ENCODE results near the gene TNFAIP6. TPM values are rescaled to one million over a fixed set of nuclear protein-coding genes. Genes with fewer than 3 reads are reported as not detected.

Gene TNFAIP6
- polyA plus RNA-seq, 3 donors, result 0.38 to 110 (median 7.2) TPM

DNA sequence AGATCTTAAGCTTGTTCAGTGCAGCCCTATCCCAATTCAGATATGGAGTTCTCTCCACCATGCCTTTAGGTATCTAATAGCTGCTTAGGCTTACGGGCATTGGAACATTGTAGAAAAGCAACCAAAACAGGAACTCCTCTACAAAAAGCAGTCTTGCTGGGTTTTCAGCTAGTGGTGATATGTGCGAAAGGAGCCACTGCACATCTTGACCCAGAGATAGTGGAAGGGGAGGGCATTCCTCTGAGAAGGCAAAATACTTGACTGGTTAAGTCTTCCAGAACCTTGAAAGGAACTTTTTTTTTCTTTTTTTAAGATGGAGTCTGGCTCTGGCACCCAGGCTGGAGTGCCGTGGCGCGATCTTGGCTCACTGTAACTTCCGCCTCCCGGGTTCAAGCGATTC is 2.6 kb upstream of the TNFAIP6 start:
- H3K27ac ChIP-seq (ENCODE audit: low read depth, low read length), result no peak overlapping the region
- 86 to 99% (median 95%) methylated on average over 8 of the region's 8 CpGs for WGBS, 3 donors

DNA sequence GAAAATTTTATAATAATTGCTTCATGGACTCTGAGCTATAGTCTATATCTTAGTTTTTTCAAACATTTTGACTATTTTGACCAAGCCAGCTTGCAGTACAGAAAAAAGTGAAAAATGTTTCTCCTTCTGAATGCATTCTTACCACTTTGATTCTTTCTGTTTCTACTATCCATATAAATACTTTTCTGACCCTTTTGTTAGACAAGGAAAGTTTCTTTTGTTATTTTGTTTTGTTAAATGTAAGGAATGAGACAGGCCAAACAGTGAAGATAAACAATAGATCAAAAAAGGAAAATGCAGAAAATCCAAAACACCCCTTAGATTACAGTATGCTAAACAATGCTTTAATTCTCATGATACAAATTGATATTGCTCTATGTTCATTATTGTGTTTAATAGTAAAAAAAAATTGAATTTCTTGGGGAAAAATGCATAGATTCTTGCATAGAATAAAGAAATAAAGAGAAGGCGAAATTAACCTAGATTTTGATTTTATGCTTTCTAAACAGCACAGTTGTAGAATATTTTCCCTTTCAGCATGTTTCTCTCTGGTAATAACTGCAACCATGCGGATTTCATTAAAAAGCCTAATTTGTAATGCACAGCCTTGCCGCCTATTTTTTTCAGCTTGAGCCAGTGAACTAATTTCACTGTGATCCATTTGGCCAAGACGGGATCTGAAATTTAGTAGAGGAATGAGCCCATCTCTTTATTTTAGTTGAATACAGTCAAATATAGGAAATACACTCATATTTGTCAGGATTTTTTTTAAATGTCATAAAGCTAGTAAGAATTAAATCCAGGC is 976 bp downstream of the TNFAIP6 start:
- H3K27ac ChIP-seq (ENCODE audit: low read depth, low read length), result no peak overlapping the region
- 74 to 83% (median 79%) methylated on average over 4 of the region's 4 CpGs for WGBS, 3 donors

DNA sequence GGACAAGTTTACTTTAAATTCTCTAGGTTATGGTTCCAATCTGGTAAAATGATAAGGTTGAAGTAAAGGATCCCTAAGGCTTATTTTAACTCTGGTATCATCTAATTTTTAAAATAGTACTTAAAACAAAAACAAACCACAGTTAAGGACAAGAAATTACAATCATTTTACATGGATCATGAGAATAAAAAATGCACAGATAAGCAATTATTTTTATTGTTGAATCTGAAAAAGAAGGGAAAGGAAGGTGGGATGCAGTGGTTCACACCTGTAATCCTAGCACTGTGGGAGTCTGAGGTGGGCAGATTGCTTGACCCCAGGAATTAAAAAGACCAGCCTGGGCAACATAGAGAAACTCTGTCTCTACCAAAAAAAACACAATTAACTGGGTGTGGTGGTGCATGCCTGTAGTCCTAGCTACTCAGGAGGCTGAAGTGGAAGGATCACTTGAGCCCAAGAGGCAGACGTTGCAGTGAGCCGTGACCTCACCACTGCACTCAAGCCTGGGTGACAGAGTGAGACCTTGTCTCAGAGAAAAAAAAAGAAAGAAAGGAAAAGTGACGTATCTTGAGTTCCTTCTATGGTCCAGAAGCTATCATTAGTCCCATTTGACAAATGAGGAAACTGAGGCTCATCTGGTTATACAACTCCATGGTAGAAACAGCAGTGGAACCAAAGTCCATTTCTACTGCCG is 2.5 kb downstream of the TNFAIP6 start:
- WGBS, 3 donors, result 83 to 90% (median 89%) methylated on average over 4 of the region's 4 CpGs
- H3K27ac ChIP-seq (ENCODE audit: low read depth, low read length), result no peak overlapping the region

DNA sequence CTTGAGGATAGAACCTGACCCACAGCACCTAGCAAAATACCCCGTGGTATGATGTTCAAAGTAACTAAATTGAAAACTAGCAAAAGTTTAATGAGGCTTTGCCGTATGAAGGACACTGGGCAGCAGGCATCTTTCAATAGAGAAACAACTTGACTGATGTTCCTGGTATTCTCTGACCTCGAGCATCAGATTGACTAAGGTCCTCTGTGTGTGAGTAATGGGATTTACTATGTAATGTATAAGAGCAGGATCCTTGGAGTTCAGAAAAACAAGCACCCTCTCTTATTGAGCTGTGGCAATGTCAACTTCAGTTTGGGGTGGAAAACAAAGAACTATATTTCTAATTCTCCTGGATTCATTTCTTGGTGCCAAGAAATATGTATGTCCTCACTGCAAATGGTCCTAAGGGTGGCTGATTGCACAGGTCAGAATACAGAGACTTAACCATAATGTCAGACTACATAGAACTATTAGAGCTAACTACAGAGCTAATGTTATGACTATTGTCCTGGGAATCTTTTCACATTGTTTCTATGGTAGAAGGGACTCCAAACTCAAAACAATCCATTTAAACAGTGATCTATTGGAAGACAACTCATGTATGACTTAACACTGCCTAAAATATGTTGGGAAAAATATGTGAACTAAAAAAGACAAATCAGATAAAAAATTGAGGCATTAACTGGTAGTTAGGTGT is 4.4 kb downstream of the TNFAIP6 start:
- WGBS, 3 donors, result 72 to 85% (median 78%) methylated on average over 3 of the region's 3 CpGs
- no peak overlapping the region for H3K27ac ChIP-seq (ENCODE audit: low read depth, low read length)

DNA sequence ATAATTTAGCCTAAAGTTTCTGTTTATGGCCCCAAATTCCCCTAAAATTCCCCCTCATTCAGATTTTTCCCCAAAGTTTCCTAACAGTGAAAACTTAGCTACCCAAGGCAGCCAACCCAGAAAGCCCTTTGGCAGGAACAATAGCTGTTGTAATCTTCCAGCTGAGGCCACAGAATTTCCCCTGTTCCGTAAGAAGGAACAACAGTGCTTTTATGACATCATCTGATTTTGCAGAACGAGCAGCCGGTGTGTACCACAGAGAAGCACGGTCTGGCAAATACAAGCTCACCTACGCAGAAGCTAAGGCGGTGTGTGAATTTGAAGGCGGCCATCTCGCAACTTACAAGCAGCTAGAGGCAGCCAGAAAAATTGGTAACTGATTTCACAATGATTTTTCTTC is 6.3 kb downstream of the TNFAIP6 start:
- 34 to 75% (median 43%) methylated on average over 8 of the region's 8 CpGs for WGBS, 3 donors
- H3K27ac ChIP-seq (ENCODE audit: low read depth, low read length), result no peak overlapping the region

DNA sequence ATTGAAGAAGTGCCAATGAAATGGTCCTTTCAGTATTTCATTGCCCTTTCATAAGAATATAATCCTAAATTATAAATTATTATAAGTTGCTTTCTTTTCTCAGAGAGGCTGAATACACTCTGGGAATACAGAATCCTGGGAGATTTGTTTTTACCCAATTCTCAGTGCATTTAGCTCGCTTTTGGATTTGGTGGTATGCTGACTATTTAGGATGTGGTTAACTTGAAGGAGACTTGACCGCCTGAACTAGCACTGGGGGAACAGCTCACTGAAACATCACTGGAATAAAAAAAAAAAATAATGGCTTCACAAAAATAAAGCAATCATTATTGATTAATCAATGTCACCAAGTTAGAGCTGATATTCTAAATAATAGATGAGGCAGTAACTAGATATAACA is 10.2 kb downstream of the TNFAIP6 start:
- no peak overlapping the region for H3K27ac ChIP-seq (ENCODE audit: low read depth, low read length)
- 83 to 89% (median 85%) methylated on average over 2 of the region's 2 CpGs for WGBS, 3 donors

DNA sequence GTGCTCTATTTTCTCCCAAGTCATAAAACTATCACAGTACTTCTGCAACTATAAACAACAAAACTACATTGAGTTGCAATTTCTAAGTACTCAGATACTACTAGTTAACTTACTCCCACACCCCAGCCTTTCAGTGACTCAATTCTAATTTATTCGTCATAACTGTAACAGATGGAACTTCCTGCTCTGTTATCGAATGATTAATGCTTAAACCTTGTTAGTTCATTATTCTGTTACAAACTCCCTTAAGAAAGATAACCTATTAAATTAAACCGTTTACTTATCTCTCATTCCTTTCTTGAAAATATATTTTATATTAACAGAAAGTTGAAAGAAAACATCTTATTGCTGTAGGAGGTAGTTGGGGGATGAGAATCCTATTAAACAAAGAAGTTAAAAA is 17.0 kb downstream of the TNFAIP6 start:
- H3K27ac ChIP-seq (ENCODE audit: low read depth, low read length), result no peak overlapping the region
- WGBS, 3 donors, result 20 to 31% (median 26%) methylated on average over 3 of the region's 3 CpGs

DNA sequence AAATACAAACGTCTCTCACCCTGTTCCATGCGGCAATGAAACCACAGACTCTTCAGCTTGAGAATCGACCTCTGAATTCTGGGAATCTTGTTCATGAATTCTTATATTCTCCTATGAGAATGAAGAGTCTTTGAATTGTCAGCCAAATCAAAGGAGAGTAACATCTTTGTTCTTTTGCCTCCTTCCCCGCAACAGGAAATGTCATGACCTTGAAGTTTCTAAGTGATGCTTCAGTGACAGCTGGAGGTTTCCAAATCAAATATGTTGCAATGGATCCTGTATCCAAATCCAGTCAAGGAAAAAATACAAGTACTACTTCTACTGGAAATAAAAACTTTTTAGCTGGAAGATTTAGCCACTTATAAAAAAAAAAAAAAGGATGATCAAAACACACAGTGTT is 21.8 kb downstream of the TNFAIP6 start:
- no peak overlapping the region for H3K27ac ChIP-seq (ENCODE audit: low read depth, low read length)
- 68 to 81% (median 75%) methylated on average over 4 of the region's 4 CpGs for WGBS, 3 donors

DNA sequence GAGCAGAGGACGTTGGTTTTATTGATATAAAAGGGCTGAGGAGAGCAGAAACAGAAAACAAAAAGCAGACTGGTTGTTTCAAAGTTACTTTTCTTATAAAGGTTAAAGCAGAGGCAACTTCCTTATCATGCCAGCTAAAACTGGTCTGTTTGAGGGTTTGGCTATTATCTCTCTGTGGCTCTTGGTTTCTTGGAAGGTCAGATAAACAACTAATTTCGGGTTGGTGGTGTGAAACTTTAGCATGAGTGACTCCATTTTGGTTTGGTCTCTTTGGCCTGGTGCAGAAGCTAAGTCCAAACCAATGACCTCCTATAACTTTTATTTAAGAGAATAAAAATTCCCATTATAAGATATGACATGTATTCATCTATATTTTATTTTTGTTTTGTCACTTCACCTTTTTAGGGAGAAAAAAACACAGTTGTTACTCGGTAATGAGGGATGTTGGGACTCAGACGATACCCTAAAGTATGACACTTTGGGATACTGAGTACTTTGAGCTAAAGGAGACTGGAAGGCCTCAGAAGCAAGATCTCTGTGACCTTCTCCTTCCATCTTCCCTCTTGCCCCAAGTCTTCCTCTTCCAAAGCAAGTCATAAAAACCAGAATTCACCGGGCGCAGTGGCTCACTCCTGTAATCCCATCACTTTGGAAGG is 23.3 kb downstream of the TNFAIP6 start:
- H3K27ac ChIP-seq (ENCODE audit: low read depth, low read length), result no peak overlapping the region
- WGBS, 3 donors, result 81 to 84% (median 81%) methylated on average over 6 of the region's 6 CpGs

DNA sequence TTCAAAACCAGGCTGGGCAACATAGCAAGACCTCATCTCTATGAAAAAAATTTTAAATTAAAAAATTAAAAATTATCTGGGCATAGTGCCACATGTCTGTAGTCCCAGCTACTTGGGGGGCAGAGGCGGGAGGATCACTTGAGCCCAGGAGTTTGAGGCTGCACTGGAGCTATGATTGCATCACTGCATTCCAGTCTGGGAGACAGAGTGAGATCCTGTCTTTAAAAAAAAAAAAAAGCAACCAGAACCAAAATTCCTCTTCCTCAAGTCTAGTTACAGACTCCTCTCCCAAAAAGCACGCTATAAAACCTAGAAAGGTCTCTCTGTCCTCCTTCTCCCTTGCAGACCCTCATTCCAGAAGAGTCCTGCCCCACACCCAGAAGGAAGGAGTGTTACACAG is 23.9 kb downstream of the TNFAIP6 start:
- no peak overlapping the region for H3K27ac ChIP-seq (ENCODE audit: low read depth, low read length)
- WGBS, 3 donors, result 86 to 96% (median 87%) methylated on average over 2 of the region's 2 CpGs

DNA sequence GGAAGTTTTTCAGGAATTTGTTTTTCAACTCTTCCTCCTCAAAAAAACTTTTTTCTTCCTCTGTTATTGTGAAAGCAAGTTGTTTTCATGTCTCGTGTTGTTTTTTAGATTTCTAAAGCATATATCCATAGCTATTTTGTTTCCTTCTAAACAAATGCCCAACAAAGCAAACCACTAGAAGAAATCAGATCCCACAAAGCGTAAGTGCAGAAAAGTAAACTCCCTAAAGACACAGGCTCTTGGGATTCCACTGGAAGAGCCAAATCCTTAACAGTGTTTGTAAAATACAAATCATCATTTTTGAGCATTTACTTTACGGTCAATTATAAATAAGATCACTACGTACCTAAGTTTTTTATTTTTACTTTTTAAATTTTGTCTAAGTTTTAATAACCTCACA is 30.6 kb downstream of the TNFAIP6 start:
- no peak overlapping the region for H3K27ac ChIP-seq (ENCODE audit: low read depth, low read length)
- 81 to 89% (median 83%) methylated on average over 4 of the region's 4 CpGs for WGBS, 3 donors

DNA sequence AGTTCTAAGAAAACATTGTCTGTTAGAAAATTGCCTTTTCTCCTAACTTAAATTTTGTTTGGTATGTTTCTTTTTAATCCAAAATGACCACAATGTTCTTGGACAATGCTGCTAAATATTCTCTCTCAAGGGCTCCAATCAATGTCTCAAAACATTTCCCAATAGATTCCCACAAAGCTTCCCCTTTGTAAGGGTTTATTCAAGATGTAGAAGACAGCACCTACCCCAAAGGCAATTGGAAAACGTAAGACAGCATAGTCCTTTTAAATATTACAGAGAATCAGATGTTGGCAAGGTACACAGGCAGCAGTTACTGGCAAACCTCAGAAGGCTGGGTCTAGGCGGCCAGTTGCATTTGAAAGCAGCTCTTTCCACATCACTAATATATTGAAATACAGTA is 34.0 kb downstream of the TNFAIP6 start:
- H3K27ac ChIP-seq (ENCODE audit: low read depth, low read length), result no peak overlapping the region
- WGBS, 3 donors, result 67 to 74% (median 71%) methylated on average over 2 of the region's 2 CpGs

DNA sequence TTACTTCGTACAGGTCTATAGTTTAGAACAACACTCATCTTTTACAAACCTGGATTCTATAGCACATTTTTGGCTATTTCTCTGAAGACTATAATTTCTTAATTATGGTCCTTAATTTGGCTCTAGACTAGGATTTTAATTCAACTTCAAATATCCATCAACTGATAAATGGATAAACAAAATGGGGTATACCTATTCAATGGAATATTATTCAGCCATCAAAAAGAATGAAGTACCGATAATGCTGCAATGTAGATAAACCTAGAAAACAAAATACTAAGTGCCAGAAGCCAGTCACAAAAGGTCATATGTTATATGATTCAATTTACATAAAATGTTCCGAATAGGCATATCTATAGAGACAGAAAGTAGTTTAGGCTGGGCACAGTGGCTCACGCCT is 37.1 kb downstream of the TNFAIP6 start:
- WGBS, 3 donors, result 71 to 88% (median 88%) methylated on average over 4 of the region's 4 CpGs
- no peak overlapping the region for H3K27ac ChIP-seq (ENCODE audit: low read depth, low read length)

DNA sequence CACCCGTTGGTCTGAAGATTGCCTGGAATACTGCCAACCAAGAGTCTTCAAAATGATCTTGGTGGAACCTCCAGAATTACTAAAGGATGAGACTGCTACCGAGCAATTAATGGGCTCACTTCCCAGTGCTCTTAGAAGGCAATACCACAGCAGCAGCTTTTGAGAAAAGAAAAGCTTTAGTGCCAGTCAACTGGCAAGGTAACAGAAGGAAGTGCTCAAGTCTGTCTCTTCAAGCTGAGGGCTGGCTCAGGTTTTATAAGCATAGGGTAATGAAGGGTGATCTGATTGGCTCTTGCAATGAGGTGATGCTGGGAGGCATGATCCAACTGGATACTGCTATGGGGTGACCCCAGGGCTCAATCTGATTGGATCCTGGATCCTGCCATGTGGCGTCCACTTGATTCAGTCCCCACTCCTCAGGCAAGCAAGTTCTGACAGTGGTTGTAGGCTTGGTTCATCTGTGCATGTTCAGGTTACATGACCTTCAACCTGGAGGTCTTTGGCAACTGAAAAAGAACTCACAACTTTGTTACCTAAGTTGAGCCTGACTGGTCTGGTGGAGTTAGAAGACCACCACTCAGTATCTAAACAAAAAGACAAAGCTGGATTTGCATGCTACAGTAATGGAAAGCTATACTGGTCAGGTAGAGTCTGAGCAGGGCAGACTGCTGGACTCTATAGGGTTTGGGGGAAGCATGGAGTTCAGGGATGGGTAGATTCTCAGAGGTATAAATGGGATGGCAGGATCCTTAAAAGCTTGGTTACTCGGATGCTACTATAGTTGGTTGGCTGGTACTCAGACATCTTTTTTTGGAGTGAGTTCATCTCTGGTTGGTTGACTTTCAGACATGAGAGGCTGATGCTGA is 38.4 kb downstream of the TNFAIP6 start:
- WGBS, 3 donors, result 82 to 92% (median 91%) methylated on average over 4 of the region's 4 CpGs
- H3K27ac ChIP-seq (ENCODE audit: low read depth, low read length), result no peak overlapping the region

DNA sequence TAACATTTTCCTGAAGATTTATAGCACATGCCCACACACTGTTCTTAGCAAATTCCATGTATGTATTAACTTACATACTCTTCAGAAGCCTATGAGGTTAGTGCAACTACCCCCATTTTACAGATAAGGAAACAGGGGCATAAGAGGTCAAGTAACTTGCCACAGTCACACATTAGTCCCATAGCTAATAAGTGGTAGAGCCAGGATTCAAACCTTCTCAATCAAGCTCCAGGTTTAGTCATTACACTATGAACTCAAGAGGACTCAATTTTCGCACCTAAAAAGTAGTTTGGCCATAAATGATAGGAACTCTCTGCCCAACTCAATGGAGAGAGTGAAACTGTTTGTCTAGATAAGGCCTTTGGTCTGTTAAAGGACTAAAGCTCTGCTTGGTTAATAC is 42.6 kb downstream of the TNFAIP6 start:
- 91 to 98% (median 97%) methylated on average over 1 of the region's 1 CpG for WGBS, 3 donors
- no peak overlapping the region for H3K27ac ChIP-seq (ENCODE audit: low read depth, low read length)

DNA sequence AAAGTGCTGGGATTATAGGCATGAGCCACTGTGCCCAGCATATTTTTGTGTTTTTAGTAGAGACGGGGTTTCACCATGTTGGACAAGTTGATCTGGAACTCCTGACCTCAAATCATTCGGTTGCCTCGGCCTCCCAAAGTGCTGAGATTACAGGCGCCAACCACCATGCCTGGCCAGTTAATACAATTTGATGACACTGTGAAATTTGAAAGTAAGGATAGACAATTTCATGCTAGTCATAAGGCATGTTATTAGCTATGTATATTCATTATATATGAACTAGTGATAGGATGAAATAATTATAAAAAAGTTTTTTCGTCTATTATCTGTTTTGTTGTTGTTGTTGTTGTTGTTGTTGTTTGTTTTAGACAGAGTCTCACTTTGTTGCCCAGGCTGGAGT is 43.8 kb downstream of the TNFAIP6 start:
- H3K27ac ChIP-seq (ENCODE audit: low read depth, low read length), result no peak overlapping the region
- 92 to 96% (median 95%) methylated on average over 5 of the region's 5 CpGs for WGBS, 3 donors

DNA sequence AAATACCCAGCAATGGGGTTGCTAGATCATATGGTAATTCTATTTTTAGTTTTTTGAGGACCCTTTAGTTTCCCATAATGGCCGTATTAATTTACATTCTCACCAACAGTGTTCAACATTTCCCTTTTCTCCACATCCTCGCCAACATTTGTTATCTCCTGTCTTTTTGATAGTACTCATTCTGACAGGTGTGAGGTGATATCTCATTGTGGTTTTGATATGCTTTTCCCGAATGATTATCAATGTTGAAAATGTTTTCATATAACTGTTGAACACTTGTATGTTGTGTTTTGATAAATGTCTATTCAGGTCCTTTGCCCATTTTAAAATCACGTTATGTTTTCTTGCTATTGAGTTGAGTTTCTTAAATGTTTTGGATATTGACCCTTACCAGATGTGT is 46.5 kb downstream of the TNFAIP6 start:
- WGBS, 3 donors, result 50 to 86% (median 82%) methylated on average over 4 of the region's 4 CpGs
- H3K27ac ChIP-seq (ENCODE audit: low read depth, low read length), result no peak overlapping the region

DNA sequence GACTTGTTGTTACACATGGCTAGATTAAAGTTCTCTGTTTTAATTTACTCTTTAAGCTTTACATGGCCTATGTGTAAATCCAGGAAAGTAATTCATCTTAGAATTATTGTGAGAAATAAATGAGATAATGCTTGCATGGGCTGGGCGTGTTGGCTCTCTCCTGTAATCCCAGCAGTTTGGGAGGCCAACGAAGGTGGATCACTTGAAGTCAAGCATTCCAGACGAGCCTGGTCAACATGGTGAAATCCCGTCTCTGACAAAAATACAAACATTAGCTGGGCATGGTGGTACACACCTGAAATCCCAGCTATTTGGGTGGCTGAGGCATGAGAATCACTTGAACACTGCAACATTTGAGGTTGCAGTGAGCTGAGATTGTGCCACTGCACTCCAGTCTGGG is 48.0 kb downstream of the TNFAIP6 start:
- H3K27ac ChIP-seq (ENCODE audit: low read depth, low read length), result no peak overlapping the region
- 77 to 95% (median 87%) methylated on average over 4 of the region's 4 CpGs for WGBS, 3 donors
